CD4-positive, alpha-beta T cell treated with Interleukin-21 for 1 hour (primary cell): ENCODE data around the gene STK38.
A peak's percentile ranks its signal among the peaks of the same experiment; 100 is the strongest.
"Not testable (repeated sequence)": the region's sequence is repeated elsewhere in the genome, so short reads cannot be mapped to it uniquely, and the experiment has no call there.

Source experiments
- DNase-seq: peaks from one replicate; pipeline ENCODE4 v3.0.0-alpha.2; 2020

Gene STK38

DNA sequence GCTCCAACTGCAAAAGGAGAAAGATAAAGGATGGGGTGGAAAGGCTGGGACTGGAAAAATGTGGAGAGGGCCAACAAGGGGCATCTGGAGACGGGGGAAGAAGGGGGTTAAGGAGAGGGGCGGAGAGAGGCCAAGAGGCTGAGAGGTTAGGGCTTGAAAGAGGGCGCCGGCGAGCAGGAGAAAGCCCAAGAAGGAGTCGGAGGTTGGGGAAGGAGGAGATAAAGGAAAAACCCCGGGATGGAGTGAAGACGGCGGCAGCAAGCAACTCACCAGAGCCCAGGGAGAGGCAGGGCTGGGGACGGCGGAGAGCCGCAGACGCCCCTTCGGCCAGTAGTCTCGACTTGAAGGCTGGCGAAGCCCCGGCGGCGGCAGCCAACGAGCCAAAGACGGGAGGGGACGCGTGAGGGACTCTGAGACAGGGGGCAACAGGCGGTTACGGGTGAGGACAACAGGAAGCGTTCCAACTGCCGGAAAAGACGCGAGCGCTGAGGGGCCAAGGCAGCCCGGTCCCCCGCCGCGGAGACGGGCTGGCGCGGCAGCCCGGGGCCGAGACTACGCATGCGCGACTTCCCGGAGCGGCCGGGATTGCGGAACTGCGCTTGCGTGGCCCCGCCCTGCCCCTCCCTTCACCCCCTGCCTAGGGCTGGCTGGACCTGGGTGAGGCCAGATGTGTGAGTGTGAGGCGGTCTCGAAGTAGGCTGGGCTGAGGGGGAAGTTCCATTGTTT is at the start of gene STK38:
TSS of gene STK38 (minus strand) at position 560 of the 726 bp plus-strand sequence. CDS start 7,277 bp downstream, outside the sequence.
- peak; percentile 94 for DNase-seq

DNA sequence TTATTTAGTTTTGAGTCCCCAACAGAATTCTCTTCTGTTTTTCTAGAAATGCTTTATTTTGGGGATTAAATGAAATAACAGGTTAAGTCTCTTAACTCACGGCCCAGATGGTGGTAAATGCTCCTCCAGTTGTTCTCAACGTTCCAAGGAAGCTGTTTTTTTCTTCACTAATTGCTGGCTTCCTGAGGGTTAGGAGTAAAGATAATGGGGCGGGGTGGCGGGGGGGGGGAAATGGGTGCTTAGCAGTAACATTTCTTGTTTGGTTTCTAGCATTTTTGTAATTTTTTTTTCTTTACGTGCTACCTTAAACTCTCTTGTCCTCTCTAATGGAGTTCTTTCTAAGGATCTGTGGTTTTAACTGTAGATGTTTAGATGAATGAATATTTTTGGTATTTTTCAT is 49.1 kb upstream of the STK38 start:
- DNase-seq = no peak

DNA sequence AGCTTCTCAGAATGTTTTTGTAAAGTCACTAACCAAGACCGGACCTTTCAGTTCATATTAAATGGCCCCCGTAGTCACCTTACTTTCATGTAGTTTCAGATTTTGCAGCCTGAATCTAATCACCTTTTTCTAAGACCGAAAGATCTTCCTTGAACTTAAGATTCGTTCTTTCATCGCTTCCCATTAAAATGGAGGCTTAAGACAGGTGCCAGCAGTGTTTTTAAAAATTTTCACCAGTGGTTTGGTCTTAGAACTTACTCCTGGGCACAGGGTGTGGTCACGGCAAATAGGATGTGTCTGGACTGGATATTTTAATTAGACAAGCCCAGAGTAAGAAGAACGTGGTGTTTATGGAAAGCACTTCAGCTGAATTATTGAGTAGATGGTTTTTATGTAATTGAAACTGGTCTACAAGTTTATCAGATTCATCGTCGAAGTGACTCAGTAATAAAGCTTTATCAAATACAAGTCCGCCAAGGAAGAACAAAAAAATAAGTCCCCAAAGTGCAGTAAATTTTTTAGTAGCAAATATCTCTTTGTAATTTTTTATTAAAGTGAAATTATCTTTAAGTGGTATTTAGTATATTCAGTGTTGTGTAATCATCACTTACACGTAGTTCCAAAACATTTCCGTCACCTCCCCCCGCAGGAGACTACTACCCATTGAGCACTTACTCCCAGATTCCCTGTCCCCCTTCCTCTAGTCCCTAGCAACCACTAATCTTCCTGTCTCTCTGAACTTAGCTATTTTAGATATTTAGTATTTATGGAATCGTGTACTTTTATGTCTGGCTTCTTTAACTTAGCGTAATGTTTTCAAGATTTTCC is 47.8 kb upstream of the STK38 start:
- peak; percentile 55 for DNase-seq

DNA sequence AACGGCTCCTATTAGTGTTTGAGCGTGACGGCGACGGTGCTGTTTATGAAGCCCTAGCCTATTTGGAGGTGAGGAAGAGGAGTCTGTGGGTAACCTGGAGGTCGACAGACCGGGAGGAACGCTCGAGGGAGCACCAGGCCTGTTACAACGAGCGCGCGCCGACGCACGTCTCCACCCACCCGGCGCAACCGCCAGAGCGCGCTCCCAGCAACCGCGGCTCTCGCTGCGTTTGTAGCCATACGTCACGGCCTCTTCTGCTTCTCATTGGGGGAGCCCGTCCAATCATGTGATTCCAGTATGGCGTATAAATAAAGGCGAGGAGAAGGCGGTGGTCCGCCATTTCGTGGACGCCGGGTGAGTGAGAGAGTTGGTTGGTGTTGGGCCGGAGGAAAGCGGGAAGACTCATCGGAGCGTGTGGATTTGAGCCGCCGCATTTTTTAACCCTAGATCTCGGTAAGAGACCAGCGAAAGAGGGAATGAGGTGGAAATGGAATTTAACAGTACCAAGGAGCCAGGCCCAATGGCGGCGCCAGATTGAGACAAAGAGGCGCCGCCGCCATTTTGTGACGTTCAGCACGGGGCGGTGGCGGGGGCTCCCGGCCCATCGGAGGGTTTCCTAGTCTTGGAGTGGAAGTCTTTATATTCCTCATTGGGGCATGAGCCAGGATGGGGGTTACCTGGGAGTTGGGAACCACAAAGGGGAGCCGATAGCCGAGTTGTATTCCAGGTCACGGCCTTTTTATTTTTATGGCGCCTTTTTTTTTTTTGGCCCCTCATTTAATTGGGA is 46.9 kb upstream of the STK38 start, which contains the start of gene SRSF3:
TSS of gene SRSF3 (plus strand) at position 334 of the 787 bp plus-strand sequence. CDS start 2,401 bp downstream, outside the sequence.
- DNase-seq = peak; percentile 98

DNA sequence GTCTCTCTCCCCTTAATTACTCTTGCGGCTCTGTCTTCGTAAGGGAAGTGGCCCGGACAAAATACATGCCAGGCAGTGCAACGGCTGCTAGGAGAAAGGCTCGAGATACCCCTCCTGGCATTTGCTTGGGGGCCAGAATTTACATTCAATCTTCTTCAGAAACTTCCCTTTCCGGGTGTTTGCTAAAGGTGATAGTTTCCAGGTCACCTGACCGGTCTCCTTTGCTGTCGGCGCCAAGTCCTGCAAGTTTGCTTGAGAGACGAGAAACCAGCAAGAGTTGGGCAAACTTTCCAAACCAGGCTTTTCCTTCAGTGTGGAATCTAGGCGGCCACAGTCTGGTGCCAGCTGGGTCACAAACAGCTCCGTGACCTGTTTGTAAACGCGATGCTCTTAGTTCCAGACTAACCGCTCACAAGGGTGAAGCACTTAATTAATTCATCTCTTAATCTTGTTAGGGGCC is 46.3 kb upstream of the STK38 start:
- DNase-seq = peak; percentile 66

DNA sequence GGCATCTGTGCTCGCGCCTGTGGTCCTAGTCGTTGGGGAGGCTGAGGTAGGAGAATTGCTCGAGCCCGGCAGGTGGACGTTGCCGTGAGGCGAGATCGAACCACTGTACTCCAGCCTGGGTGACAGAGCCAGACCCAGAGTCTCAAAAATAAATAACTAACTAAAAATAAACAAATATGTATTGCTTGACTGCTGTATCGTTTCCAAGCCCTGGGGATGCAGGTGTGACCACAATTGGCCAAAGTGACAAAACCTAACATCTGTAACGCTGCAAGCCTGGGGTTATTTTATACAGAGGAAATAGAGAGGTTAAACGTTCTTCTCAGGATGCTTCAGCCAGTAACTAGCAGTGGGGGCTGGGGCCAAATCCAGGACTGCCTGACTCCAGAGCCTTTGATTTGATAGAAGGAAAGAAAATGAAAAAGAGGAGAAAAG is 45.0 kb upstream of the STK38 start:
- DNase-seq = no peak

DNA sequence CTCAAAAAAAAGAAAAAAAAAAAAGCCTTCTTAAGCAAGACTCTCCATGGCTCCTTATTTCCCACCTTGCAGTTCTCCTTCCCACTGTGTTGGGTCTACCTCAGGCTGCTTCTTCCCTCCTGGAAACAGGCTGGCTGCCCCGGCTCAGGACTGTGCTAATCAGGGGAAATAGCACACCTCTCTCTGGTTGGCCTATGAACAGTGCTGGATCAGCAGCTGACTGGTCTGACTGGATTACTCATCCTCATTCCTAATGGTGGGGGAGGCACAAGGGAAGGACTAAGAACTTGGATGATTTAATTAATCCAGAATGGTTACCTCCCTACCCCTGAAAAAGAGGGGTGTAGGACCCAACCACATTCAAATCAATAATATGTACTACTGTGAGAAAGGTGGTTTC is 43.0 kb upstream of the STK38 start:
- no peak for DNase-seq

DNA sequence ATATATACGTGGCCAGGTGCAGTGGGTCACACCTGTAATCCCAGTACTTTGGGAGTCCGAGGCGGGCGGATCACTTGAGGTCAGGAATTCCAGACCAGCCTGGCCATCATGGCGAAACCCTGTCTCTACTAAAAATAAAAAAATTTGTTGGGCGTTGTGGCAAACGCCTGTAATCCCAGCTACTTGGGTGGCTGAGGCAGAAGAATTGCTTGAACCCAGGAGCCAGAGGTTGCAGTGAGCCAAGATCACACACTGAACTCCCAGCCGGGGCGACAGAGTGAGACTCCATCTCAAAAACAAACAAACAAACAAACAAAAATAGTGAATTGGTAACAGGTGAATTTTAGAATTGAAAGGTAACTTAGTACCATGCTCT is 41.7 kb upstream of the STK38 start:
- not testable (repeated sequence) for DNase-seq

DNA sequence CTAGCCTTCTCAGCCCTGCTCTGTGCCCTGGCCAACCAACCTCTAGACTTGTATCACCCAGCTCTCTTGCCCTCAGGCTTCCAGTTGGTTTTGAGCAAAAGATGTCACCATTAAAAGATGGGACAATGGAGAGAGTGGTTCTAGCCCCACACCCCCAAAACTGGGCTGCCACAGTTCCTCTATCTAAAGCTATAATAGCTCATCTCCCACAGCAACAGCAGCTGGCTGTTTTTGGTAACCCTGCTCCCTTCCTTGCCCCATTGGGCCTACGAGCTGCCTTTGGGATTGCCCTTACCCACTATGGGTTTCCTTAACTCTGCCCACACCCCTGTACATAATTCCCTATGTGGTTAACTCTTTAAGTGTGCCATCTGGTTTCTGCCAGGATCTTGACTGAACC is 39.3 kb upstream of the STK38 start:
- no peak for DNase-seq

DNA sequence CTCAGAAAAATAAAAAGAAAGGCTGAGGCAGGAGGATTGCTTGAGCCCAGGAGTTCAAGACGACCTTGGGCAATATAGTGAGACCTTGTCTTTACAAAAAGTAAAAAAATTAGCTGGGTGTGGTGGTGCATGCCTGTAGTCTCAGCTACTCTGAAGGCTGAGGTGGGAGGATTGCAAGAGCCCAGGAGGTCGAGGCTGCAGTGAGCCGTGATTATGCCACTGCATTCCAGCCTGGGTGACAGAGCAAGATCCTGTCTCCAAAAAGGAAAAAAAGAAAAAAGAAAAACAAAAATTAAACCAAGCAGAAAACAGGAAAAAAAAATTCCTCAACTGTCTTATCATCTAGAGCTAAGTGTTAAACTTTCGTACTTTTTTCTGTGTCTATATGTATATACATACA is 34.4 kb upstream of the STK38 start:
- DNase-seq = no peak

DNA sequence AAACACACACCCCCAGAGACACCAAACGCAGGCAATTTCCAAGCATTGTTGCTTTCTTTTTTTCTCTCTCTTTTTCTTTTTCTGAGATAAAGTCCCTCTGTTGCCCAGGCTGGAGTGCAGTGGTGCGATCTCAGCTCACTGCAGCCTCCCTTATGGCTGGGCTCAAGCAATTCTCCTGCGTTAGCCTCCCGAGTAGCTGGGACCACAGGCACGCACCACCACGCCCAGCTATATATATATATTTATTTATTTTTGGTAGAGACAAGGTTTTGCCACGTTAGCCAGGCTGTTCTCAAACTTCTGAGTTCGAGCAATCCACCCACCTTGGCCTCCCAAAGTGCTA is 32.9 kb upstream of the STK38 start:
- DNase-seq = no peak

DNA sequence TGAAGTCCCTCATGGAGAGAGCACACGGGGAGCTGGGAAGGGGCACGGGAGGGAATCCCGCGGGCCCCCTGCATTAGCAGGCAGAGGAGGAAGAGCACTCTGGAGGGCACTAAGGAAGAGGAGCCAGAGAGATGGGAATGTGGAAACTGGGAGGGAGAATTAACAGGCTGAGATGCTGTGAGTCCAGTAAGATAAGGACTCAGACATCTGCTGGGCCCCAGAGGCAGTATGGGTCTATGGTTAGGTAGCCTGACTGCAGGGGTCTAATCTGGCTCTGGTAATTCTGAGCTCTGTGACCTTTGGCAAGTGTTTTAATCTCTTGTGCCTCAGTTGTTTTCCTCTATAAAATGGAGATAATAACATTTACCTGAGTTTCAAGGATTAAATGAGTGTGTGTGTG is 31.2 kb upstream of the STK38 start:
- DNase-seq = no peak

DNA sequence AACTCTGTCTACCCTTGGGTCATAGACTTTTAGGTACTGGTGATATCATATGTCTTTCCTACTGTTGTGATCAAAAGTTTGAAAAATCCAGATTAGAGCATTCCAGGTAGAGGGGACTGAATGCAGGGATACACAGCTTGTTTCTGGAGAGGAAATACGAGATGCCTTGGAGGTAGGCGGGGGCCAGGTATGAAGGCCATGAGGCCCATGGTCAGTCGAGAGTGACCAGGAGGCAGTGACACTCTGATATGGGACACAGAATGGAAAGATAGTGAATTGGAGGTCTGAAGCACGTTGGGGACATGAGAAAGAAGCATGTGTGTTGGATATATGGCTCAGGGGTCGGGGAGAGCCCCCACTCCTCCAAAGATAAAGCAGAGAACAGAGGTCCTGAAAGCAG is 30.8 kb upstream of the STK38 start:
- no peak for DNase-seq

DNA sequence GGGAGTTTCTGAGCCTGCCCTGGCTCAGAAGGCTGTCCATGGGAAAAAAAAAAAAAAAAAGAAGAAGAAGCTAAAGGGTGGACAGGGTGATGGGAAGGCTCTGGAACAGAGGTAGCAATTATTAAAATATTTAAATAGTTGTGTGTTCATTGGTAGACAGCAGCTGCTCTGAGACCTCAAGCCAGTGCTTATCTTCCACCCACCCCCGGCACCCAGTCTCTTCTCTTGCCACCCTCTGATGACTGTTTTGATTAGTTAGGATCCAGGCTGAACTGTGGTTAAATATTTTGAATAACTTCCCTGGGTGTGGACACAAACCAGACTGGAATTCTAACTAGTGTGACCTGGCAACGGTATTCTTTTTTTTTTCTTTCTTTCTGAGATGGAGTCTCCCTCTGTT is 30.0 kb upstream of the STK38 start:
- DNase-seq = no peak

DNA sequence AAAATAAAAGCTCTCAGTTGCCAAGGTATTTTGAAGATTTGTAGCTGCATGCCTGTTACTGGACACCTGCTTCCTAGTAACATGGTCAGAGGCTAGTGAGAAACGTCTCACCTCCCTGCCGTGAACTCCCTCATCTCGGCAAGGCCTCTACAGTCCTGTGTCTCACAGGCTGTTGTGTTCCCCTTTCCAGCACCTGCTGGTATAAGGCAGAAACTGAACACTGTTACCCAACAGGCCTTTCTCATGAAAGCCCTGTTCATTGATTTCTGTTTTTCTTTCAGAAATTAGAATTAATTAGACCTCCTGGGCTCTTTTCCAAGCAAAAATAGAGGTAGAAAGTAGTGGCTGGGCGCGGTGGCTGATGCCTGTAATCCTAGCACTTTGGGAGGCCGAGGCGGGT is 29.3 kb upstream of the STK38 start:
- DNase-seq = no peak

DNA sequence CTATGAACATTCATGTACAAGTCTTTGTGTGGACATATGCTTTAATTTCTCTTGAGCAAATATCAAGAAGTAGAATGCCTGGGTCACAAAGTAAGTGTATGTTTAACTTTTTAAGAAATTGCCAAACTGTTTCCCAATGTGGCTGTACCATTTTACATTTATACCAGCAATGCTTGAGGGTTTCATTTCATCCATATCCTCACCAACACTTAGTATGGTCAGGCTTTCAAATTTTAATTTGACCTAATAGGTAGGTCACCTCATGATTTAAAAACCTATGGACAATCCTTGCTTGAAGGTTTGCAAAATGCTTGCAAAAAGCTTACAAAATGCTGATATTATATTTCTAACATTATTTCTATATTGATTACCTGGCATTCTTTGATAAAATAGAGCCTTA is 27.4 kb upstream of the STK38 start:
- DNase-seq = no peak

DNA sequence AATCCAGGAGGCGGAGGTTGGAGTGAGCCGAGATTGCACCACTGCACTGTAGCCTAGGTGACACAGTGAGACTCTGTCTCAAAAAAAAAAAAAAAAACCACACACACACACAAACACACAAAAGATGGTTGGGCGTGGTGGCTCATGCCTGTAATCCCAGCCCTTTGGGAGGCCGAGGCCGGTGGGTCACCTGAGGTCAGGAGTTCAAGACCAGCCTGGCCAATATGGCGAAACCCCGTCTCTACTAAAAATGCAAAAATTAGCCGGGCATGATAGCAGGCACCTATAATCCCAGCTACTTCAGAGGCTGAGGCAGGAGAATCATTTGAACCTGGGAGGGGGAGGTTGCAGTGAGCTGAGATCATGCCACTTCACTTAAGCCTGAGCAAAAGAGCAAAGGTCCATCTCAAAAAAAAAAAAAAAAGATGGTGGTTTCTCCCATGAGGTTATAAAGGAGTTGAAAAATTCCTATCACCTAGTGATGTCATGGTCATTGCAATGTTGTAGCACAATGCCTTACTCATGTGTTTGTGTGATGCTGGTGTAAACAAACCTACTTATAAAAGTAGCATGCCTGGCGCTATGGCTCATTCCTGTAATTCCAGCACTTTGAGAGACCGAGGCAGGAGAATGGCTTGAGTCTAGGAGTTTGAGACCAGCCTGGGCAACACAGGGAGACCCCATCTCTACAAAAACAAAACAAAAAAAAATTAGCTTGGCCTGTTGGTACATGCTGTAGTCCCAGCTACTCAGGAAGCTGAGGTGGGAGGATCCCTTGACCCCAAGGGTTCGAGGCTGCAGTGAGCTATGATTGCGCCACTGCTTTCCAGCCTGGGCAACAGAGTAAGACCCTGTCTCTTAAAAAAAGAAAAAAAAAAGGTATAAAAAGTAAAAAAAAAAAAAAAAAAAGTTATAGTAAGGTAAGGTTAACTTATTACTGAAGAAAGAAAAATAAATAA is 25.4 kb upstream of the STK38 start:
- DNase-seq = not testable (repeated sequence)

DNA sequence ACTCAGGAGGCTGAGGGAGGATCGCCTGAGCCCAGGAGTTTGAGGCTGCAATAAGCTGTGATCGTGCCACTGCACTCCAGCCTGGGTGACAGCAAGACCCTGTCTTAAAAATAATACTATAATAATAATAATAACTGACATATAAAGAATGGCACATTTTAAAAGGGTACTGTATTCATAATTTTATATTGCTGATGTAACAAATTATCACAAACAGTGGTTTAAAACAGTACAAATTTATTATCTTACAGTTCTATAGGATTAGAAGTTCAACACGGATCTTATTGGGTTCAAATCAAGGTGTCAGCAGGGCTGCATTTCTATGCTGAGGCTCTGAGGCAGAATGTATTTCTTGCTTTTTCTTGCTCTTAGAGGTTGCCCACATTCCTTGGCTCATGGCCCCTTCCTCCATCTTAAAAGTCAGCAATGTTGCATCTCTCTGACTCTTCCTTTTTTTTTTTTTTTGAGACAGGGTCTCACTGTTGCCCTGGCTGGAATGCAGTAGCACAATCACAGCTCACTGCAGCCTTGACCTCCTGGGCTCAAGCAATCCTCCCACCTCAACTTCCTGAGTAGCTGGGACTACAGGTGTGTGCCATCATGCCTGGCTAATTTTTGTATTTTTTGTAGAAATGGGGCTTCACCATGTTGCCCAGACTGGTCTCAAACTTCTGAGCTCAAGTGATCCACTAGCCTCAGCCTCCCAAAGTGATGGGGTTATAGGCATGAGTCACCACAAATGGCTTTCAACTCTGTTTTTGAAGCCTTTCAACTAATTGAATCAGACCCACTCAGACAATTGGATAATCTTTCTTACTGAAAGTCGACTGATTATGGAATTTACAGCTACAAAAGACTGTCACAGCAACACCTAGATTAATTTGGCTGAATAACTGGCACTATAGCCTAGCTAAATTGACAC is 24.1 kb upstream of the STK38 start:
- DNase-seq = no peak

DNA sequence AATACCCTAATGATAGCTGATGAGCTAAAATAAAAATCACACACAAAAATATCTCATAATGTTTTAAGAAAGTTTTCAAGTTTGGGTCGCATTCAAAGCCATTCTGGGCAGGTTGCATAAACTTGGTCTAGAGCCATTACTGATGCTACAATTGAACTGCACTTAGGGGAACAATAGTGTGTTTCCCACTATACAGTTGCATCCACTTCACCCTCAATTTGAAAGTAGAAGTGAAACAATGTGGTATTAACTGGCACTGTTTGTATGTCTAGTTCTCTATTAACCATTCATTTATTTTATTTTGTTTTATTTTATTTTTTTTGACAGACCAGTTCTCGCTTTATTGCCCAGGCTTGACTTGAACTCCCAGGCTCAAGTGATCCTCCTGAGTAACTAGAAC is 23.0 kb upstream of the STK38 start:
- DNase-seq = no peak

DNA sequence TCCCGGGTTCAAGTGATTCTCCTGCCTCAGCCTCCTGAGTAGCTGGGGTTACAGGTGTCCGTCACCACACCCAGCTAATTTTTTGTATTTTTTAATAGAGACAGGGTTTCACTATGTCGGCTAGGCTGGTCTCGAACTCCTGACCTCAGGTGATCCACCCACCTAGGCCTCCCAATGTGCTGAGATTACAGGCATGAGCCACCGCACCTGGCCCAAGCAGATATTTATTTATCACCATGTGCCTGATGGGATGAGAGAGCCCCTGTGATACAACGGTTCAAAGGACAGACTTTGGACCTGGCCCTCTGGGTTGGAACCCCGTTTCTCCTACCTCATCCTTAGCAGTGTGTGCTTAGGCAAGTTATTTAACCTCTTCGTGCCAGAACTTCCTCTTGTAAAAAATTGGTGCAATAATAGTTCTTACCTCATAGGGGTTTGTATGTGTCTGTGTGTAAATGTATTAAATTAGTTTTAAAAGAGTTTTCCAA is 19.2 kb upstream of the STK38 start:
- no peak for DNase-seq

DNA sequence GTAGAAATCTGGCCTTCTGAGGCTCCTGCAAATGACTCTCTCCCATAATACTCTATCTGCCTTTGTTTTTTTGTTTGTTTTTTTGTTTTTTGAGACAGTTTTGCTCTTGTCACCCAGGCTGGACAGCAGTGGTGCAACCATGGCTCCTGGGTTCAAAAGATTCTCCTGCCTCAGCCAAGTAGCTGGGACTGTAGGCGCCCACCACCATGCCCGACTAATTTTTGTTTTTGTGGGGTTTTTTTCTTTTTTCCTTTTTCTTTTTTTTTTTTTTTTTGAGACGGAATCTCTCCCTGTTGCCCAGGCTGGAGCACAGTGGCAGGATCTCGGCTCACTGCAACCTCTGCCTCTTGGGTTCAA is 16.6 kb upstream of the STK38 start:
- DNase-seq = no peak
